MM.1S (cell line): ENCODE data around the gene NETO2.
"Not testable (repeated sequence)": the region's sequence is repeated elsewhere in the genome, so short reads cannot be mapped to it uniquely, and the experiment has no call there.

ENCODE experiments used
- DNase-seq: peaks from one replicate; pipeline ENCODE4 v3.0.0-alpha.2; 2015
- H2AFZ ChIP-seq: fragments of 300-600 bp; sonication (generic); 2 replicates; pipeline ENCODE4 v1.6.0; 2016; ENCODE audit warnings: antibody characterized with exemption, low read length
- H3F3A ChIP-seq: fragments of 300-600 bp; sonication (generic); 2 replicates; pipeline ENCODE4 v1.6.1; 2016; ENCODE audit warnings: mild to moderate bottlenecking, antibody characterized with exemption, low read length, moderate library complexity, mixed read lengths; ENCODE audit not compliant: insufficient read depth
- H3K27ac ChIP-seq: fragments of 300-600 bp; sonication (generic); 2 replicates; pipeline ENCODE4 v1.5.1; 2016; ENCODE audit warnings: mild to moderate bottlenecking, low read length
- H3K27me3 ChIP-seq: fragments of 300-600 bp; sonication (generic); replicated peaks from 2 replicates; pipeline ENCODE4 v1.6.0; 2016; ENCODE audit warnings: low read length; ENCODE audit not compliant: insufficient read depth
- H3K36me3 ChIP-seq: fragments of 300-600 bp; sonication (generic); replicated peaks from 2 replicates; pipeline ENCODE4 v1.6.1; 2016; ENCODE audit warnings: mild to moderate bottlenecking, low read length, mixed read lengths; ENCODE audit not compliant: insufficient read depth
- H3K4me1 ChIP-seq: fragments of 300-600 bp; sonication (generic); 2 replicates; pipeline ENCODE4 v1.6.1; 2016; ENCODE audit warnings: low read length, mixed read lengths
- H3K4me2 ChIP-seq: fragments of 300-600 bp; sonication (generic); 2 replicates; pipeline ENCODE4 v1.6.0; 2016; ENCODE audit warnings: low read depth, low read length
- H3K4me3 ChIP-seq: fragments of 300-600 bp; sonication (generic); 2 replicates; pipeline ENCODE4 v1.5.1; 2016; ENCODE audit warnings: low read length, mixed read lengths
- H3K79me2 ChIP-seq: fragments of 300-600 bp; sonication (generic); 2 replicates; pipeline ENCODE4 v1.6.1; 2016; ENCODE audit warnings: mixed run types, low read length, mixed read lengths
- H3K9ac ChIP-seq: fragments of 300-600 bp; sonication (generic); 2 replicates; pipeline ENCODE4 v1.6.1; 2016; ENCODE audit warnings: low read length, mixed read lengths
- H3K9me2 ChIP-seq: fragments of 300-600 bp; sonication (generic); replicated peaks from 2 replicates; pipeline ENCODE4 v1.6.1; 2016; ENCODE audit warnings: mild to moderate bottlenecking, low read length, mixed read lengths; ENCODE audit not compliant: insufficient read depth
- H3K9me3 ChIP-seq: fragments of 300-600 bp; sonication (generic); replicated peaks from 2 replicates; pipeline ENCODE4 v1.6.1; 2016; ENCODE audit warnings: mild to moderate bottlenecking, low read length, mixed read lengths; ENCODE audit not compliant: insufficient read depth
- H4K20me1 ChIP-seq: fragments of 300-600 bp; sonication (generic); 2 replicates; pipeline ENCODE4 v1.6.1; 2016; ENCODE audit warnings: mild to moderate bottlenecking, low read length, moderate library complexity, mixed read lengths; ENCODE audit not compliant: insufficient read depth
- EZH2 ChIP-seq: fragments of 300-600 bp; sonication (generic); optimal IDR thresholded peaks from 2 replicates; pipeline ENCODE3; 2017; ENCODE audit warnings: low read depth, mild to moderate bottlenecking, antibody characterized with exemption, low read length, mixed read lengths
- EZH2phosphoT487 ChIP-seq: fragments of 300-600 bp; sonication (generic); IDR thresholded peaks from 2 replicates; pipeline ENCODE4 v1.6.1; 2018; ENCODE audit warnings: antibody characterized with exemption, low read length
- TF ChIP-seq, protein P1 (sequence below): fragments of 300-600 bp; sonication (generic); IDR thresholded peaks from 2 replicates; pipeline ENCODE4 v1.5.1; 2016; ENCODE audit warnings: antibody characterized with exemption, low read length, mixed read lengths

The NETO2 gene

GRCh38 chr16:47058295-47059086 is 85.3 kb downstream of the NETO2 start:
- no peaks in the 10 kb centered on the region for H3K9me3 ChIP-seq
- no peak for DNase-seq
- H3K27me3 ChIP-seq = no peaks in the 10 kb centered on the region
- no peak overlapping the region for H2AFZ ChIP-seq
- H3K4me2 ChIP-seq = no peak overlapping the region
- H3K9me2 ChIP-seq = no peaks in the 10 kb centered on the region
- H3K27ac ChIP-seq = no peak overlapping the region
- H3K9ac ChIP-seq = no peak overlapping the region
- TF ChIP-seq EZH2phosphoT487 = no peak
- TF ChIP-seq, protein P1, sequence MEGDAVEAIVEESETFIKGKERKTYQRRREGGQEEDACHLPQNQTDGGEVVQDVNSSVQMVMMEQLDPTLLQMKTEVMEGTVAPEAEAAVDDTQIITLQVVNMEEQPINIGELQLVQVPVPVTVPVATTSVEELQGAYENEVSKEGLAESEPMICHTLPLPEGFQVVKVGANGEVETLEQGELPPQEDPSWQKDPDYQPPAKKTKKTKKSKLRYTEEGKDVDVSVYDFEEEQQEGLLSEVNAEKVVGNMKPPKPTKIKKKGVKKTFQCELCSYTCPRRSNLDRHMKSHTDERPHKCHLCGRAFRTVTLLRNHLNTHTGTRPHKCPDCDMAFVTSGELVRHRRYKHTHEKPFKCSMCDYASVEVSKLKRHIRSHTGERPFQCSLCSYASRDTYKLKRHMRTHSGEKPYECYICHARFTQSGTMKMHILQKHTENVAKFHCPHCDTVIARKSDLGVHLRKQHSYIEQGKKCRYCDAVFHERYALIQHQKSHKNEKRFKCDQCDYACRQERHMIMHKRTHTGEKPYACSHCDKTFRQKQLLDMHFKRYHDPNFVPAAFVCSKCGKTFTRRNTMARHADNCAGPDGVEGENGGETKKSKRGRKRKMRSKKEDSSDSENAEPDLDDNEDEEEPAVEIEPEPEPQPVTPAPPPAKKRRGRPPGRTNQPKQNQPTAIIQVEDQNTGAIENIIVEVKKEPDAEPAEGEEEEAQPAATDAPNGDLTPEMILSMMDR = no peak
- no peak for TF ChIP-seq EZH2
- H3K79me2 ChIP-seq = no peaks in the 10 kb centered on the region
- no peak overlapping the region for H3K4me3 ChIP-seq
- H4K20me1 ChIP-seq = no peaks in the 10 kb centered on the region
- H3K4me1 ChIP-seq = no peaks in the 10 kb centered on the region
- H3K36me3 ChIP-seq = no peaks in the 10 kb centered on the region
- no peaks in the 10 kb centered on the region for H3F3A ChIP-seq

DNA sequence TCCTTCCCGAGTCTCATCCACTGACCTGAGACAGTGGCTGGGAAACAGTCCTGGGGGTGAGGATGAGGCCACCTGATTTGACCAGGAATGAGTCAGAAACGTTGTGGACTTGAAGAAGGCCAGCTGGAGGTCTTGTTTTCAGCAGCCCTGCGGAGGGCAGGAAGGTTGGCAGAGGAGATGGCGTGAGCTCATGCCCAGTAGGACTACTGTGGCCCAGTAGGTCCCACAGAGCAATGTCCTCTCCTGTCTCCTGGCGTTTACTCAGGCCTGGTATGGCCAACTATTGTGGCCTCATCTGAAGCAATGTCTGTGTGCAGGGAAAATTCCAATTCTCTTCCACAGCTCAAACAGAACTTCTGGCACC is 86.1 kb downstream of the NETO2 start:
- H3K9me2 ChIP-seq = no peaks in the 10 kb centered on the region
- TF ChIP-seq EZH2 = no peak
- TF ChIP-seq EZH2phosphoT487 = no peak
- TF ChIP-seq, protein P1 = no peak
- H3K9me3 ChIP-seq = no peaks in the 10 kb centered on the region
- no peak overlapping the region for H2AFZ ChIP-seq
- no peaks in the 10 kb centered on the region for H3K36me3 ChIP-seq
- no peak overlapping the region for H3K9ac ChIP-seq
- DNase-seq = no peak
- H3K4me2 ChIP-seq = no peak overlapping the region
- no peak overlapping the region for H3K27ac ChIP-seq
- no peaks in the 10 kb centered on the region for H3F3A ChIP-seq
- no peaks in the 10 kb centered on the region for H3K4me1 ChIP-seq
- no peaks in the 10 kb centered on the region for H4K20me1 ChIP-seq
- no peaks in the 10 kb centered on the region for H3K79me2 ChIP-seq
- H3K4me3 ChIP-seq = no peak overlapping the region
- no peaks in the 10 kb centered on the region for H3K27me3 ChIP-seq

- TF ChIP-seq EZH2 (no peak), EZH2phosphoT487 (no peak)
- Histone ChIP-seq H3K36me3 (no peaks in the 10 kb centered on the region), H3K9ac (no peak overlapping the region), H3K4me1 (no peaks in the 10 kb centered on the region), H2AFZ (no peak overlapping the region), H3K9me2 (no peaks in the 10 kb centered on the region), H4K20me1 (no peaks in the 10 kb centered on the region), H3K4me3 (no peak overlapping the region), H3K9me3 (no peaks in the 10 kb centered on the region), H3K27me3 (no peaks in the 10 kb centered on the region), H3K27ac (no peak overlapping the region), H3K79me2 (no peaks in the 10 kb centered on the region), H3F3A (no peaks in the 10 kb centered on the region), H3K4me2 (no peak overlapping the region)
- no peak for DNase-seq
Observed at GRCh38 chr16:47056688-47057629, 86.8 kb downstream of the NETO2 start.

DNA sequence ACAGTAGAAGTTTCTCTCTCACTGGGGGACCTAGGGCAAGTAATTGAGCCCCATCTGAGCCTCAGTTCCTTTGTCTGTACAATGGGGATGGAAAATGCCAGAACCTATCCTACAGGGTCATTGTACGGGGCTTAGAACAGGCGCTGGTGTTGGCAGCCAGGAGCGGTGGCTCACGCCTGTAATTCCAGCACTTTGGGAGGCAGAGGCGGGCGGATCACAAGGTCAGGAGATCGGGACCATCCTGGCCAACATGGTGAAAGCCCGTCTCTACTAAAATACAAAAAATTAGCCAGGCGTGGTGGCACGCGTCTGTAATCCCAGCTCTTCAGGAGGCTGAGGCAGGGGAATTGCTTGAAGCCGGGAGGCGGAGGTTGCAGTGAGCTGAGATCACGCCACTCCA is 87.7 kb downstream of the NETO2 start:
- H4K20me1 ChIP-seq, H3K4me3 ChIP-seq, H3K27ac ChIP-seq, H3K9ac ChIP-seq, H2AFZ ChIP-seq, H3F3A ChIP-seq, H3K4me1 ChIP-seq, H3K36me3 ChIP-seq, H3K27me3 ChIP-seq, H3K4me2 ChIP-seq, H3K9me2 ChIP-seq, H3K9me3 ChIP-seq, DNase-seq, H3K79me2 ChIP-seq: not testable (repeated sequence)
